Stomach smooth muscle (tissue), 2 donors: Measurements from ENCODE around the gene TMPO.
"Not testable (repeated sequence)": the region's sequence is repeated elsewhere in the genome, so short reads cannot be mapped to it uniquely, and the experiment has no call there.

ENCODE experiments used
- H3K27ac ChIP-seq: one replicate; pipeline ENCODE4 v1.7.0; 2013; ENCODE audit warnings: mild to moderate bottlenecking, low read length, inconsistent platforms
- H3K27me3 ChIP-seq, 2 donors: one replicate each; pipeline ENCODE4 v1.7.0; 2013; ENCODE audit warnings: low read length in 2 of 2; ENCODE audit not compliant: insufficient read depth in 2 of 2, control insufficient read depth in 1 of 2
- H3K36me3 ChIP-seq, 2 donors: one replicate each; pipeline ENCODE4 v1.7.0; 2013; ENCODE audit warnings: low read length in 2 of 2; ENCODE audit not compliant: control insufficient read depth in 2 of 2, insufficient read depth in 2 of 2
- H3K4me1 ChIP-seq: one replicate; pipeline ENCODE4 v1.7.0; 2013; ENCODE audit warnings: low read length; ENCODE audit not compliant: control insufficient read depth, insufficient read depth
- H3K4me3 ChIP-seq, 2 donors: one replicate each; pipeline ENCODE4 v1.7.0; 2013; ENCODE audit warnings: low read length in 2 of 2
- H3K9ac ChIP-seq, 2 donors: one replicate each; pipeline ENCODE4 v1.7.0; 2013; ENCODE audit warnings: low read length in 2 of 2, mild to moderate bottlenecking in 1 of 2
- H3K9me3 ChIP-seq, 2 donors: one replicate each; pipeline ENCODE4 v1.7.0; 2013; ENCODE audit warnings: low read length in 2 of 2; ENCODE audit not compliant: control insufficient read depth in 2 of 2
- donor health status: healthy.
- donor health status: Pancreatic carcinoma.

The TMPO gene

DNA sequence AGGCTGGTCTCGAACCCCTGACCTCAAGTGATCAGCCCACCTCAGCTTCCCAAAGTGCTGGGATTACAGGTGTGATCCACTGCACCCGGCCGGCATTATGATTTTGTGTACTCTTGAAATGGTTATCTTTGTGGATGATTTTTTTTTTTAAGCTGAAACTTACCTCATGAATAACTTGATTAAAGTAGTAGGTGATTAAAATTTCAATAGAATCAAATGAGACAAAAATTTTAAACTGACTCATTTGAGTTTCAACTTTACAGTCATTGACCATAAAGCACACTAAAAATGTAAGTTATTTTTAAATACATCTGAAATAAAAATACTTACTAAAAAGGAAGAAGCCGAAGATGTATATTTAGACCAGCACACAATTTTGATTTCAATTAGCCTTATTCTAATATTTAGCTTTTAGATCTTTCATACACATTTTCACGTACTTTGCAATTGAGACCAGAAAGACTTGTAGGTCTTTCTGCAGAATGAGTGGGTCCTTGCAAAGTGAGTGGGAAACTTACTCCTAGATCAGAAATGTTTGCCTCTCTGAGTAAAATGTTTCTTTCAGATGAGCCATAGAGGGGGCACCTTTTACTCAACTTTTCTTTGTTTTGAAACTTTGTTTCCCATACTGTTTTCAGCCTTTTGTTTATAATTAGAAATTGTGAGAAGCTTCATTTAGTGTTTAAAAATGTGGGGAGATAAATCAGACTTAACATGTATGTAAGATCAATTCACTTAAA is 34.2 kb downstream of the TMPO start:
- Histone ChIP-seq H3K4me1 (no peaks in the 10 kb centered on the region), H3K9me3 (no peaks in the 10 kb centered on the region), H3K4me3 (no peak overlapping the region), H3K27me3 (no peaks in the 10 kb centered on the region), H3K36me3 (peaks cover 7 to 9% of the 10 kb centered on the region in 2 donors), H3K27ac (no peak overlapping the region), H3K9ac (no peak overlapping the region)

DNA sequence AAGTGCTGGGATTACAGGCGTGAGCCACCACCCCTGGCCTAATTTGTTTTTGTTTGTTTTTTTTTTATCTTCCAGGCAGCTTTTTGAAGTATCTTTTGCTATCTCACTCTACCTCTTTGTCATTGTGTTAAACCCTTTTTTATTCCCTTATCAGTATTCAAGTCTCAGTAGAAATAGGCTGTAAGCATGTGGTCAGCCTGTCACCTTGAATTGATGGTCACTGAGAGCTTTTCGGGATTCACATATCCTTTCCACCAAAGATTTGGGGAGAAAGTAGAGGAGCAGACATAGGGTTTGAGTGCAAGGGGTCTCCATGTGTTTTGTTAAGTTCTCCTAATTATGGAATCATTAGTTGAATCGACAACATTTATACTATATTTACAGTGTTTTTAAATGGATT is 36.4 kb downstream of the TMPO start:
- Histone ChIP-seq H3K9me3 (no peaks in the 10 kb centered on the region), H3K4me3 (no peak overlapping the region), H3K9ac (no peak overlapping the region), H3K27ac (no peak overlapping the region), H3K4me1 (no peaks in the 10 kb centered on the region), H3K27me3 (no peaks in the 10 kb centered on the region), H3K36me3 (peaks cover 5 to 9% of the 10 kb centered on the region in 2 donors)

DNA sequence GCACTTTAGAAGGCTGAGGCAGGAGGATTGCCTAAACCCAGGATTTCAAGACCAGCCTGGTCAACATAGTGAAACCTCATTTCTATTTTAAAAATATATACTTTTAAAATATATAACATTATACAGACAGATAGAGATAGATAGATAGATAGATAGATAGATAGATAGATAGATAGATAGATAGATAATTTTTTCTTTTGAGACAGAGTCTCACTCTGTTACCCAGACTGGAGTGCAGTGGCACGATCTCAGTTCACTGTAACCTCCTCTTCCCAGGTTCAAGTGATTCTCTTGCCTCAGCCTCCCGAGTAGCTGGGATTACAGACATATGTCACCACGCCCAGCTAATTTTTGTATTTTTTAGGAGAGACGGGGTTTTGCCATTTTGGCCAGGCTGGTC is 42.7 kb downstream of the TMPO start:
- not testable (repeated sequence) for H3K4me3 ChIP-seq, H3K36me3 ChIP-seq, H3K27me3 ChIP-seq, H3K27ac ChIP-seq, H3K9me3 ChIP-seq, H3K9ac ChIP-seq, H3K4me1 ChIP-seq

DNA sequence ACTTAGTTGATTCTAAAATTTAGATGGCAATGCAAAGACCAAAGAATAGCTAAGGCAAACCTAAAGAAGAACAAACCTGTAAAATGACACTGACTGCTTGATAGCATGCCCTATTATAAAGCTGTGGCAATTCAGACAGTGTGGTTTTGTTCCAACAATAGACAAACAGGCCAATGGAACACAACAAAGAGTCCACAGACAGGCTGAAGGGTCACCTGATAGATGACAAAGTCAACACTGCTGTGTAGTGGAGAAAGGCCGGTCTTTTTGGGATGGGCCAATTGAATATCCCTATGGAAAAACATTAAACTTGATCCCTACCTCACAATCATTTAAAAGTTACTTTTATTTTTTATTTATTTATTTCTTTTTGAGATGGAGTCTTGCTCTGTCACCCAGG is 44.3 kb downstream of the TMPO start:
- no peak overlapping the region for H3K4me3 ChIP-seq
- no peak overlapping the region for H3K27ac ChIP-seq
- H3K36me3 ChIP-seq: no peaks in the 10 kb centered on the region
- no peak overlapping the region for H3K9ac ChIP-seq
- no peaks in the 10 kb centered on the region for H3K4me1 ChIP-seq
- H3K27me3 ChIP-seq: no peaks in the 10 kb centered on the region
- H3K9me3 ChIP-seq: no peaks in the 10 kb centered on the region

DNA sequence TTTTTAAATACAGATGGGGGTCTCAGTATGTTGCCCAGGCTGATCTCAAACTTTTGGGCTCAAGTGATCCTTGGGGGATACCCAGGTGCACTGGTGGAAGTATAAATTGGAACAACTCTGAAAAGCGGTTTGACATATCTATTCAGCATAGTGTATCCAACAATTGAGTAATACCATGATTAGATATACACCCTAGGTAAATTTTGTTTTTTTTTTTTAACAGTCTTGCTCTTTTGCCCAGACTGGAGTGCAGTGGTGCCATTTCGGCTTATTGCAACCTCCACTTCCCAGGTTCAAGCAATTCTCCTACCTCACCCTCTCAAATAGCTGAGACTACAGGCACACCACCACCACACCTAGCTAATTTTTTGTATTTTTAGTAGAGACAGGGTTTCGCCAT is 46.5 kb downstream of the TMPO start:
- Histone ChIP-seq H3K4me1 (no peaks in the 10 kb centered on the region), H3K4me3 (no peak overlapping the region), H3K9me3 (no peaks in the 10 kb centered on the region), H3K36me3 (no peaks in the 10 kb centered on the region), H3K27ac (no peak overlapping the region), H3K9ac (no peak overlapping the region), H3K27me3 (no peaks in the 10 kb centered on the region)

DNA sequence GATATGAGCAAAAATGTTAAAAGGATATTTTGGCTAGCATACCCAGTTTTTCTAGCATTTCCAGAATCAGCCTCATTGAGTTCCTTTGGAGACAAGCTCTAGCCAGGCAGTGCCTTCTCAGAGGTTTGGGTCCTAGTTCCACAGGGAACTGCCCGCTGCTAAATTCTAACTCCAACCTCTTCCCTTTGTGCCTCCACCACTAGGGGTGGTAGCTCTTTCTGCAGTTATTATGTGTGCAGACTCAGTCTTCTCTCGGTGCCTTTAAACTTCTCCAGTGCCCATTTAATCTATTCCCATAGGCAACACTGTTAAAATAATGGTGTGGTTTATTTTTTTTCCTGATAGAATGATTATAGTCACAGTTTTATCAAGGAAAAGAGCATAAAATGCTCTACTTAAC is 56.6 kb downstream of the TMPO start:
- no peak overlapping the region for H3K9ac ChIP-seq
- H3K9me3 ChIP-seq: no peaks in the 10 kb centered on the region
- H3K4me1 ChIP-seq: no peaks in the 10 kb centered on the region
- H3K27me3 ChIP-seq: no peaks in the 10 kb centered on the region
- H3K4me3 ChIP-seq: no peak overlapping the region
- H3K27ac ChIP-seq: no peak overlapping the region
- H3K36me3 ChIP-seq: no peaks in the 10 kb centered on the region

DNA sequence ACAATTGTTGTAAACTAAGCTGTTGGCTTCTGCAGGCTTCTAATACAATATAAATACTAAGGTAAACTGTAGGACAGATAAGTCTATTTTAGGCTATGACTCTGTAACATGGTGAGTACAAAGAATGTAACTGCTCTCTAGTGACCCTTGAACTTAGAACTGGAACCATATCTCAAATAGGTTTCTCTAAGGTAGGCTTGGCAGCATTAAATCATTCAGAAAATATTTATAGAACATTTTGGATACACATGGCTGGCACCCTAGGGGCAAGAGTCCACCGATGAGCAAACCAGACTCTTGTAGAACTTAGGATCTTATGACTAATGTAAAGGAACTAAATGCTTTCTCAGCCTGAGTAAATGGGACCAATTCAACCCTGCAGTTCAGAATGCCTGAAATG is 58.7 kb downstream of the TMPO start:
- Histone ChIP-seq H3K27ac (no peak overlapping the region), H3K9ac (no peak overlapping the region), H3K9me3 (no peaks in the 10 kb centered on the region), H3K36me3 (no peaks in the 10 kb centered on the region), H3K4me1 (no peaks in the 10 kb centered on the region), H3K4me3 (no peak overlapping the region), H3K27me3 (no peaks in the 10 kb centered on the region)

DNA sequence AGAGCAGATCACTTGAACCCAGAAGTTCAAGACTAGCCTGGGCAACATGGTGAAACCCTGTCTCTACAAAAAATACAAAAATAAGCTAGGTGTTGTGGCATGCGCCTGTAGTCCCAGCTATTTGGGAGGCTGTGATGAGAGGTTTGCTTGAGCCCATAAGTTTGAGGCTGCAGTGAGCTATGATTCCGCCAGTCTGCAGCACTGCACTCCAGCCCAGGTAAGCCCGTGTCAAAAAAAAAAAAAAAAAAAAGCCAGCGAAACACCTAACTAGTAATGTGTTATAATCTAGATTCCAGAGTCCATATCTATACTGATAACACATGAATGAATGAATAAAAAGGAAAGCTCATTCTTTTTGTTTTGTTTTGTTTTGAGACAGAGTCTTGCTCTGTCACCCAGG is 59.6 kb downstream of the TMPO start:
- H3K27me3 ChIP-seq: no peaks in the 10 kb centered on the region
- no peaks in the 10 kb centered on the region for H3K36me3 ChIP-seq
- no peak overlapping the region for H3K27ac ChIP-seq
- H3K9ac ChIP-seq: no peak overlapping the region
- no peak overlapping the region for H3K4me3 ChIP-seq
- H3K4me1 ChIP-seq: no peaks in the 10 kb centered on the region
- H3K9me3 ChIP-seq: no peaks in the 10 kb centered on the region

DNA sequence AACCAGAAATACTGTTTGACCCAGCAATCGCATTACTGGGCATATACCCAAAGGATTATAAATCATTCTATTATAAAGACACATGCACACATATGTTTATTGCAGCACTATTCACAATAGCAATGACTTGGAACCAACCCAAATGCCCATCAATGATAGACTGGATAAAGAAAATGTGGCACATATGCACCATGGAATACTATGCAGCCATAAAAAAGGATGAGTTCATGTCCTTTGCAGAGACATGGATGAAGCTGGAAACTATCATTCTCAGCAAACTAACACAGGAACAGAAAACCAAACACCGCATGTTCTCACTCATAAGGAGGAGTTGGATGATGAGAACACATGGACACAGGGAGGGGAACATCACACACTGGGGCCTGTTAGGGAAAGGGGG is 61.4 kb downstream of the TMPO start:
- not testable (repeated sequence) for H3K4me3 ChIP-seq, H3K9ac ChIP-seq, H3K36me3 ChIP-seq, H3K9me3 ChIP-seq, H3K27ac ChIP-seq, H3K27me3 ChIP-seq, H3K4me1 ChIP-seq

DNA sequence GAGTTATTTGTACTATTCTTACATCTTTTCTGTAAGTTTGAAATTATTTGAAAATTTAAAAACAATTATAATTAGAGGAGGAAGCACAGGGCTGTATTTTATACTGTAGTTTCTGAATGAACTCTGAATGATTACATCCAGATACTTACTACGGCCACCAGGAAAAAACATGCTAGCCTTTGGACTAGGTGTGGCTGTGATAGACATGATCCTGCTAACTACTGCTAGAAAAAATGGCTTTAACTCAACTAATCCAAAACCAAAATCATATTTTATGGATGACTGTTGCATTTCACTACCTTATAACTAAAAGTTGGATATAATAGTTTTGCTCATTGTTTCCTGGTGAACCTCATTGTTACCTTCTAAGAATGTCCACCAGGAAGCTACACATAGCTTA is 63.0 kb downstream of the TMPO start:
- Histone ChIP-seq H3K9me3 (no peaks in the 10 kb centered on the region), H3K36me3 (no peaks in the 10 kb centered on the region), H3K9ac (no peak overlapping the region), H3K27me3 (no peaks in the 10 kb centered on the region), H3K27ac (no peak overlapping the region), H3K4me3 (no peak overlapping the region), H3K4me1 (no peaks in the 10 kb centered on the region)

DNA sequence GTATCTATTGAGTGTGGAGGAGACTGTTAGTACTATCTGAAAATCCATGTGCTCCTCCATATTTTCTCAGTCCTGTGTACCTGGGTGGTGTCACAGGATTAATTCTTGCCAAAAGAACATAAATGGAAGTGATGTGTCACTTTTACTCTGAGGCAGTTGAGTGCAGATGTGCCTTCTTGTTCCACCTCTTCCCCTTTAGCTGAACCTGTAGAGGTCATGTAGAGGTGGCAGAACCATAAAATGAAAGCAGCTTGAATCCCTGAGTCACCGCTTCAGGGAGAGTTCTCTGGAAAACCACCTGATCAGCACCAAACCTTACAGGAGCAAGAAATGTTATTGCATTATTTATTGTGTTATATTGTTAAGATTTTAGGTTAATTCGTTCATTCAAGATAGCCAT is 63.4 kb downstream of the TMPO start:
- no peak overlapping the region for H3K9ac ChIP-seq
- H3K4me1 ChIP-seq: no peaks in the 10 kb centered on the region
- H3K36me3 ChIP-seq: no peaks in the 10 kb centered on the region
- no peaks in the 10 kb centered on the region for H3K27me3 ChIP-seq
- no peak overlapping the region for H3K4me3 ChIP-seq
- no peaks in the 10 kb centered on the region for H3K9me3 ChIP-seq
- no peak overlapping the region for H3K27ac ChIP-seq
